Left ventricle myocardium inferior (tissue), 1 donor: ENCODE measurements around the gene GOLGA6L7. TPM values are rescaled to one million over a fixed set of nuclear protein-coding genes. Genes with fewer than 3 reads are reported as not detected.
"Not testable (repeated sequence)": the region's sequence is repeated elsewhere in the genome, so short reads cannot be mapped to it uniquely, and the experiment has no call there.

Experiments
- DNase-seq: peaks from one replicate; pipeline ENCODE4 v3.0.0-alpha.2; 2020
- H3K27ac ChIP-seq: fragments of 200-600 bp; replicated peaks from 2 replicates; pipeline ENCODE4 v1.8.0; 2021
- H3K27me3 ChIP-seq: fragments of 200-600 bp; 2 replicates; pipeline ENCODE4 v1.8.0; 2021; ENCODE audit warnings: low read depth
- H3K36me3 ChIP-seq: fragments of 200-600 bp; 2 replicates; pipeline ENCODE4 v1.8.0; 2021
- H3K4me1 ChIP-seq: fragments of 200-600 bp; 2 replicates; pipeline ENCODE4 v1.8.0; 2021
- H3K4me3 ChIP-seq: fragments of 200-600 bp; 2 replicates; pipeline ENCODE4 v1.8.0; 2021; ENCODE audit warnings: mild to moderate bottlenecking, moderate library complexity
- H3K9me3 ChIP-seq: fragments of 200-600 bp; replicated peaks from 2 replicates; pipeline ENCODE4 v1.8.0; 2021
- intact Hi-C: fragments of 100-400 bp; cut with micrococcal nuclease; formaldehyde crosslinking; loops from one replicate; pipeline ENCODE4 v1.11.0; 2022
- total RNA-seq: library from RNA; stranded (reverse); fragmentation: NEBNext Ultra II Directional; extraction: Animal tissue kit (Norgen Biotek cat#: 25700); gene quantifications from one replicate; pipeline ENCODE4 v1.2.1, GENCODE V29; 2021
- TF ChIP-seq, protein P1 (sequence below): fragments of 200-600 bp; IDR thresholded peaks from 2 replicates; pipeline ENCODE4 v1.8.0; 2021; ENCODE audit warnings: antibody characterized with exemption, mild to moderate bottlenecking, borderline replicate concordance
- donor health status: DM: no; HTN: yes; CAD: no; lungs with severe emphysema.

Gene GOLGA6L7
- total RNA-seq, 1 donor from 2014 or later, result not detected

DNA sequence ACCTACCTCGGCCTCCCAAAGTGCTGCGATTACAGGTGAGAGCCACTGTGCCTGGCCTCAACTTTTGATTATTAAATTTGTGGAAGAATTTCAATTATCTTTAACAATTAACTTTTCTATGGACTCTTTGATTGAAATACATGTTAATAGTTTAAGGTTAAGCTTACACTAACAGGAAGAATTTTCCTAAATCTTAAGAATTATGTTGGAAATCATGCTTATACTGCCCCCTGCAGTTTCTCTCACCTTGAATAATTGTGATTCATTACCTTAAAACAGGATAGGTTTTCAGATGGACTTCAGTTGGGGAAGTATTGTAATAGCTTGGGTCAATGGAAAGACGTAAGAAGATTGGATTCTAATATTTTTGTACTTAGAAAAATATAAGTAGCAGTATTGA lies 54.2 kb downstream of the GOLGA6L7 start:
- H3K4me3 ChIP-seq, H3K27ac ChIP-seq, intact Hi-C loops, H3K36me3 ChIP-seq, DNase-seq, H3K9me3 ChIP-seq, H3K4me1 ChIP-seq: not testable (repeated sequence)
- TF ChIP-seq, protein P1, sequence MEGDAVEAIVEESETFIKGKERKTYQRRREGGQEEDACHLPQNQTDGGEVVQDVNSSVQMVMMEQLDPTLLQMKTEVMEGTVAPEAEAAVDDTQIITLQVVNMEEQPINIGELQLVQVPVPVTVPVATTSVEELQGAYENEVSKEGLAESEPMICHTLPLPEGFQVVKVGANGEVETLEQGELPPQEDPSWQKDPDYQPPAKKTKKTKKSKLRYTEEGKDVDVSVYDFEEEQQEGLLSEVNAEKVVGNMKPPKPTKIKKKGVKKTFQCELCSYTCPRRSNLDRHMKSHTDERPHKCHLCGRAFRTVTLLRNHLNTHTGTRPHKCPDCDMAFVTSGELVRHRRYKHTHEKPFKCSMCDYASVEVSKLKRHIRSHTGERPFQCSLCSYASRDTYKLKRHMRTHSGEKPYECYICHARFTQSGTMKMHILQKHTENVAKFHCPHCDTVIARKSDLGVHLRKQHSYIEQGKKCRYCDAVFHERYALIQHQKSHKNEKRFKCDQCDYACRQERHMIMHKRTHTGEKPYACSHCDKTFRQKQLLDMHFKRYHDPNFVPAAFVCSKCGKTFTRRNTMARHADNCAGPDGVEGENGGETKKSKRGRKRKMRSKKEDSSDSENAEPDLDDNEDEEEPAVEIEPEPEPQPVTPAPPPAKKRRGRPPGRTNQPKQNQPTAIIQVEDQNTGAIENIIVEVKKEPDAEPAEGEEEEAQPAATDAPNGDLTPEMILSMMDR, result peak; percentile 48
- H3K27me3 ChIP-seq, result peaks cover 16% of the 10 kb centered on the region

Other genes starting within 250 kb of the GOLGA6L7 start
- 2.5 TPM for gene GOLGA8M, start 136.2 kb downstream of the GOLGA6L7 start, total RNA-seq
- gene APBA2, start 37.3 kb upstream of the GOLGA6L7 start, total RNA-seq, result 0.38 TPM